ENCODE data around the gene ASB18.
A peak's percentile ranks its signal among the peaks of the same experiment; 100 is the strongest.
"Not testable (repeated sequence)": the region's sequence is repeated elsewhere in the genome, so short reads cannot be mapped to it uniquely, and the experiment has no call there.

The ASB18 gene, protein sequence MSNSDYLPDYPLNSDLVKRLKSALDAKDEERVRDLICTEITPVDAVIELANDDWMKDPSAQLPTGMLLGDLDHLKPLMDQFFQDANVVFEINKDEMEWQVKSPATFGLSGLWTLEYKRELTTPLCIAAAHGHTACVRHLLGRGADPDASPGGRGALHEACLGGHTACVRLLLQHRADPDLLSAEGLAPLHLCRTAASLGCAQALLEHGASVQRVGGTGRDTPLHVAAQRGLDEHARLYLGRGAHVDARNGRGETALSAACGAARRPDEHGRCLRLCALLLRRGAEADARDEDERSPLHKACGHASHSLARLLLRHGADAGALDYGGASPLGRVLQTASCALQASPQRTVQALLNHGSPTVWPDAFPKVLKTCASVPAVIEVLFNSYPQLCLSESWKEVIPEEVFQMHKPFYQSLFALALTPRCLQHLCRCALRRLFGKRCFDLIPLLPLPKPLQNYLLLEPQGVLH

DNA sequence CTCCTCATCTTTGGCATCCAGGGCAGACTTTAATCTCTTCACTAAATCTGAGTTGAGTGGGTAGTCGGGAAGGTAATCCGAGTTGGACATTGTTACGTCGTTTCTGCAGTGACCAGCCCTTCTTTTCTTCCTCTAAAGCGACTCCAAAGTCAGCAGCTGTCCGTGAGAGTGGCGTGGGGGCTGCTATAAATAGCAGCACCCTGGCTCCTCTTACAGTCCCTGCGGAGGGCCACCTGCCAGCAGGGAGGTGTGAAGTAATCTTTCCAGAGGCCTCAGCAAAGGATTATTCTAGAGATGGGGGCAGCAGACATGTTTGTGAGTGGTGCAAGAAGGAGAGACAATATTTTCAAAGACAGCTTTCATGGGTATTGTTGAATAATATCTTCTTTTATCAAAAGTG is at the start of gene ASB18:
ASB18 (minus strand) TSS at position 151 of the 400 bp plus-strand sequence; CDS start at position 90, 61 bp downstream.
- DNase-seq = no peak

- DNase-seq = no peak
Observed at GRCh38 chr2:236311286-236311685, 47.1 kb upstream of the ASB18 start.

GRCh38 chr2:236309669-236310029 is 45.4 kb upstream of the ASB18 start:
- peak; percentile 9 for DNase-seq

DNA sequence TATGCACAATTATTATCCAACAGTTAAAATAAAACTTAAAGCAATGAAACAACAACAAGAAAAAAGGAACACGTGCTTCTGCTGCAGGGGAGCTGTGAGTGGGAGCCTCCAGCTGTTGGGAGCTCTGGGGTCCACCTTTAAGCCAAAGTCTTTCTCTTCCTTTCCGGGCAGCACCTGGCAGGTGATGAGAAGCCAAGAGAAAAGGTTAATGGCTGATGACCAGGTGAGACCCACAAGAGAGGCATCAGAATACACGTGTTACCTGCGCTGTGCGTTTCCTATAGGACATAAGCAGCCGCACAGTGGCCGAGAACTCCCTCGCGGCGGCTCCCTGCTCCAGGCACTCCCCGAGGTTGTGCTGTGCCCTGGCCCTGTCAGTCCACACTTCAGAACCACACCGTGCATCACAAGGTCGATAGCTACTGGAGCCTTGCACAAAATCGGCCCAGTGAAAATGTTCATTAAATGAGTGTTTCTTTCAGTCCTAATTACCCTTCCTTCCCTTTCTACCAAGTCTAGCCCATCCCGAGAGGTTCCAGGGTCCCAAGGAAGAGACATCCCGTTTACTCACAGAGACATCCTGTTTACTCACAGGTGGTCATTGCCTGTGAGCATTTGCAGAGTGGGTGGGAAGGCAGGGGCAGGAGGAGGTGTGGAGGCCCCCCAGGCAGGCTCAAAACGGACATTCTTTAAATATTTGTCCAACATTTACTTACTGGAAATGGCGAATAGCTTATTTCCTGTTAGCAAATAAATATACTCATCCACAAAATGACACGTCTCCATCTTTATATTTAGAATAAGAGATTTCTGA is 44.9 kb upstream of the ASB18 start:
- no peak for DNase-seq

DNA sequence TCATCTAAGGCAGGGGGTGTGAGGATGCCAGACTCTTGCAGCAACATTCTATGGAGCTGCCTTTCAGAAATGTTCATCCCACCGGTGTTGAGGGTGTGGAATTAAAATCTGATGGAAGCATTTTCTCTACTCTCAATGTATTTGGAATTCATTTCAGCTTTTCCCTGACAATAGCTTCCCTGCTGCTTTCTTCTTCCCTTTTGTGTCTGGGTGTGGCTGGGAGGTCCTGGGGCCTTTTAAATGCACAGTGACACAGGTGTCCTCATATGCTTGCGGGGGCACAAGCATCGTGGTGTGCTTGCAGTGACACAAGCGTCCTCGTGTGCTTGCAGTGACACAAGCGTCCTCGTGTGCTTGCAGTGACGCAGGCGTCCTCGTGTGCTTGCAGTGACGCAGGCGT is 43.4 kb upstream of the ASB18 start:
- no peak for DNase-seq

GRCh38 chr2:236306825-236307540 is 42.8 kb upstream of the ASB18 start:
- DNase-seq = no peak

DNA sequence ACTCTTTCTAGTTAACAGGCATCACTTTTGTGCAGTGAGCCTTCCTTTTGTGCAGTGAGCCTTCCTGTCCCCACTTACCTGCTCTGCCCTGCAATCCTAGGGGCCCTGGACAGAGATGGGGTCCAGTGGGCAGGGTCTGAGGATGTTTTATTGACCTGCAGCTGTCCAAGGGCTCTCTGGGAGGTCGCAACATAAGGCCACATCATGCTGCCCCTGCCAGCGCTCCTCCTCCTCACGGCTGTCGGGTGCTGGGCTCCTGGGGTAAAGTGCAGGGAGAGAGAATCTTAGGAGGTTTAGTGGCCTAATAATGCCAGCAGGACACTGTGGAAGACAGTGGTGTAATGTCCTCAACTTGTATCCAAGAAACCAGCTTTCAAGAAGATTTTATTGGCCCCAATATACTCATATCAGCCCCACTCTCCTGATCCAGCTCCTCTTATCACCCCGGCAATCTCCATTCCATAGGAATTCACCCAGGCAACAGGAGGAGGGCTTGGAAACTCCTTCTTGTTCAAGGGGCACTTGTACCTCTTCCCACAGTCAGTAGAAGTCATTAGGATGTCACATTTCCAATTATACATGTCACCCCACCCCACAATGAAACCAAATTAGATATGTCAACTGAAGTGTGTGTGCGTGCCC is 41.9 kb upstream of the ASB18 start:
- no peak for DNase-seq

- DNase-seq = no peak
Observed at GRCh38 chr2:236305531-236305930, 41.3 kb upstream of the ASB18 start.

DNA sequence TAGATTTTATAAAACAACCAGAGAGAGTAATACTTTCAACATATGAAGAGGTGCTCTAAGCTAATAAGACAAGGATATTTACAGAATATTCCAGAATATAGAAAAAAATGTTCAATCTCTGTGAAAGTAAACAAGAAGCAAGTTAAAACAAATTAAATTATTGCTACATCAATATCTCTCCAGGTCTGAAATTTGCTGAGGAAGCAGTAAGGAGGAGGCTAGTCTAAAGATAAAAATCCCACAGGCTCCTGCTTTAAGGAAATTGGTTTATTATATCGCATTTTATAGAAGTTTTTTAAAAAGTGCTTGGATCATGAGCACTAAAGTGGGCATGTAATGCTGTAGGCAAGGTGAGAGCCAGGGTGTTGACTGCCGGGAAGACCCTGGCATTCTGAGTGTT is 39.7 kb upstream of the ASB18 start:
- DNase-seq = no peak

GRCh38 chr2:236302555-236302954 is 38.3 kb upstream of the ASB18 start:
- DNase-seq = no peak

GRCh38 chr2:236298924-236299475 is 34.8 kb upstream of the ASB18 start:
- no peak for DNase-seq

DNA sequence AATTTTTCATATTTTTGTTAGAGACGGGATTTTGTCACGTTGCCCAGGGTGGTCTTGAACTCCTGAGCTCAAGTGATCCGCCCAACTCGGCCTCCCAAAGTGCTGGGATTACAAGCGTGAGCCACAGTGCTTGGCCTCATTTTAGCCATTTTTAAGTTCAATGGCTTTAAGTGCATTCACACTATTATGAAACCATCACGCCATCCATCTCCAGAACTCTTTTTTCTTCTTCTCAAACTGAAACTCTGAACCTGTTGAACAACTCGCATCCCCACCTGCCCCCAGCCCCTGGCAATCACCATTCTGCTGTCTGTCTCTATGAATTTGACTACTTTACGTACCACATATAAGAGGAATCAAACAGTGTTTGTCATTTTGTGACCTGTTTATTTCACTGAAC is 31.3 kb upstream of the ASB18 start:
- no peak for DNase-seq

DNA sequence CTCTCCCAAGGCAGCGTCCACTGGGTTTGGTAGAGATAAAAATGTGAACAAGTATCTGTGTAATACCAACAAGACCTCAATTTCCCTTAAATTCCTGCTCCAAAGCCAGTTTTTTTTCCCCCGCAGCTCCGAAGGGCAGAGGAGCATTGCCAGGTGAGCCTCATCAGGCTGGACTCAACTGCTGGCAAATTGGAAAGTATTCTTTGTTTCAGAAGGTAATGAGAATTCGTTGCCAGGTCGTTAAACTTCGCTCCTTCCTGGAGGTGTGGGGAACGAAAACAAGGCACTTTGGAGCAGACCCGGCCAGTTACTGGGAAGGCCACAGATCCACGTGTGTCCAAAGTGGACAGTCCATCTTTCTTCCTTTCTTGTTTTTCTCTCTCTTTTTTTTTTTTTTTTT is 30.4 kb upstream of the ASB18 start:
- no peak for DNase-seq

DNA sequence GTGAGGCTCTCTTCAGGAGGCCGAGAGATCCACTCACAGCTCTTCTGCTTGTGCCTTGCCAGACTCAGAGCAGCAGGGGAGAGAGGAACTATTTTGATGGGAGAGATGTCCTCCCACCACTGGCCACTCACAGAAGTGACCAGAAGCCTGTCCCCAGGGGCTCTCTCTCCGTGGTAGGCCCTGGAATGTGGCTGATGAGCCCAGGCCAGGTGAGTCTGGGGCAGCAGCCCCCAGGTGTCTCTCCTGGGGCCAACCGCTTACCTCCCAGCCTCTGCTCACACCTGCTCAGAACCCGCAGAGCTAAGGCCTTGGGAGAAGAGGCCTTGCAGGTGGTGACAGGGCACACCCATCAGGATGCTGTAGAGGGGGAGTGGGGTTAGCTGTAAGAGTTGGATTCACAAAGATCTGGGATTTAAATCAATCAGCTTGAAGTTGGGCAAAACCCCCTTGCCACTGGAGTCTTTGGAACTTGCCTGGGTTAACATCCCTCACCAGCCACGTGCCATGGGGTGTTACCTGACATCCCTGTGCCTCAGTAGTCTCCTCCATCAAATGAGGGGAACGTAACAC is 29.1 kb upstream of the ASB18 start:
- no peak for DNase-seq

DNA sequence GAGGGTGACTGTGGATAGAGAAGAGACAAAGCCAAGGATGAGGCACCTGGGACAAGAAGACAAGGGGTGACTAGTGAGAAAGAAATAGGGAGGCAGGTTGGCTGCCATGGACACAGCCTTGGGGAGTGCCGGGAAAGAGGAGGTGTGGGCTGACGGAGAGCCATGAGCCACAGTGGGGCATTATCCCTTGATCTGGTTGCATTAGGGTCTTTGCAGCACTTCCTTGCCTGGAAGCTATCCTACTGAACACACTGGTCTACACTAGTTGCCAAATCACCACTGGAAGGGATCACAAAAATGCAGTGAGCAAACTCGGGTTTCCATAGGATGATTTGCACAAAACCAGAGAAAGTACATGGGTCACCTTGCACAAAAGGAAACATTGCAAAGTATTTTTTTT is 27.7 kb upstream of the ASB18 start:
- no peak for DNase-seq

GRCh38 chr2:236291476-236291875 is 27.3 kb upstream of the ASB18 start:
- DNase-seq = no peak

GRCh38 chr2:236290742-236291425 is 26.7 kb upstream of the ASB18 start:
- no peak for DNase-seq

GRCh38 chr2:236289766-236290462 is 25.7 kb upstream of the ASB18 start:
- DNase-seq = no peak

DNA sequence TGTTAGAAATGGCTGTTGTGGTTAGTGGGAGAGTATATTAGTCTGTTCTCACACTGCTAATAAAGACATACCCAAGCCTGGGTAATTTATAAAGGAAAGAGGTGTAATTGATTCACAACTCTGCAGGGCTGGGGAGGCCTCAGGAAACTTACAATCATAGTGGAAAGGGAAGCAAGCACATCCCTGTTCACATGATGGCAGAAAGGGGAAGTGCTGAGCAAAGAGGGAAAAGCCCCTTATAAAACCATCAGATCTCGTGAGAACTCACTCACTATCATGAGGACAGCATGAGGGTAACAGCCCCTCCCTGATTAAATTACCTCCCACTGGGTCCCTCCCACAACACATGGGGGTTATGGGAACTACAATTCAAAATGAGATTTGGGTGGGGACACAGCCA is 24.2 kb upstream of the ASB18 start:
- DNase-seq = not testable (repeated sequence)

GRCh38 chr2:236287656-236288055 is 23.4 kb upstream of the ASB18 start:
- no peak for DNase-seq
